ENCODE measurements around the gene SMG1. TPM values are rescaled to one million over a fixed set of nuclear protein-coding genes. Genes with fewer than 3 reads are reported as not detected.

SMG1 gene
- total and polyA plus RNA-seq, 2 of the 13 experiments (the other 11 are each of a cell fraction or from before 2014, with no cell fraction given): 48.7 to 53.7 TPM

DNA sequence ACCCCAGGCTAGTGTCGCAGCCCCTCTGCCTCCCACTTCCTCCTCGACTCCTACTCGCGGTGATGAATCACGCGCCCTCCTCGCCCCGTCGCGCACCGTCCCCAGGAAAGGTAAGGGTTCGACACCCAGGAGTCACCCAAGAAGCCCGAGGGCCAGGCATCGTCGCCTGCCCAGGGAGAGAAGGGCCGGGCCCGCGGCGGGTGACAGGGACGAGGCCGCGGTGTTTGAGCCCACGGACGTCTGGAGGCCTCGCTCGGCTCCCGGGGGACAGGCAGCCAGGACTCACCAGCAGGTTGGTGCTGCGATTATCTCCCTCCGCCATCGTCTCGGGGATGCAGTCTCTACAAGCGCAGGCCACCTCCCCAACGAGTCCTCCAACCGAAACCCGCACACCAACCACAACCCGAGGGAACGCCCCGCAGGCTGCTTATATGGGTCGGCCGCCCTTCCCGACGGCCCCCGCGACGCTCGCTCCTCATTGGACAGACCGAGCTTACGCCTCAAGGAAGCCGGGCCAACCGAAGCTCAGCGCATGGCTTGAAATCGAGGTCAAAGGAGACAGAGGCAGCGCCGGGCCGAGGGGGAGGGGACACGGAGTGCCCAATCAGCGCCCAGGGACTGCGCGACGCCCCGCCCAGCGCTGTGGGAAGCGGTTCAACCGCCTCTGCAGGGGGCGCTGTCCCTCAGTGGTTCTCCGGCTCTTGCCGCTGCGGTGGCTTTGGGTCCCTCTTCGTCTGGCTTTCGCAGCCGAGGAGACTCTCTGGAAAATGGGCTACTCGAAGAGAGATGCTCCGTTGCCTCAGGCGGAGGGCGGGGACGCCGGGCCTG is 124.8 kb downstream of the SMG1 start, which contains the start of gene ARL6IP1 (continued):
- TF ChIP-seq, protein P1, sequence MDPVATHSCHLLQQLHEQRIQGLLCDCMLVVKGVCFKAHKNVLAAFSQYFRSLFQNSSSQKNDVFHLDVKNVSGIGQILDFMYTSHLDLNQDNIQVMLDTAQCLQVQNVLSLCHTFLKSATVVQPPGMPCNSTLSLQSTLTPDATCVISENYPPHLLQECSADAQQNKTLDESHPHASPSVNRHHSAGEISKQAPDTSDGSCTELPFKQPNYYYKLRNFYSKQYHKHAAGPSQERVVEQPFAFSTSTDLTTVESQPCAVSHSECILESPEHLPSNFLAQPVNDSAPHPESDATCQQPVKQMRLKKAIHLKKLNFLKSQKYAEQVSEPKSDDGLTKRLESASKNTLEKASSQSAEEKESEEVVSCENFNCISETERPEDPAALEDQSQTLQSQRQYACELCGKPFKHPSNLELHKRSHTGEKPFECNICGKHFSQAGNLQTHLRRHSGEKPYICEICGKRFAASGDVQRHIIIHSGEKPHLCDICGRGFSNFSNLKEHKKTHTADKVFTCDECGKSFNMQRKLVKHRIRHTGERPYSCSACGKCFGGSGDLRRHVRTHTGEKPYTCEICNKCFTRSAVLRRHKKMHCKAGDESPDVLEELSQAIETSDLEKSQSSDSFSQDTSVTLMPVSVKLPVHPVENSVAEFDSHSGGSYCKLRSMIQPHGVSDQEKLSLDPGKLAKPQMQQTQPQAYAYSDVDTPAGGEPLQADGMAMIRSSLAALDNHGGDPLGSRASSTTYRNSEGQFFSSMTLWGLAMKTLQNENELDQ (CRISPR knock-in tag; IDR thresholded peaks at IDR 0.05; ENCODE audit: borderline replicate concordance): peak; percentile 82; the same call in 1 of the 2 replicates
- TF ChIP-seq ZSCAN29 (CRISPR knock-in tag; conservative IDR thresholded peaks at IDR 0.05) (peak; percentile 96), SCMH1 (CRISPR knock-in tag; IDR thresholded peaks at IDR 0.05; ENCODE audit: borderline replicate concordance) (no peak), NPAS2 (CRISPR knock-in tag; IDR thresholded peaks at IDR 0.05; ENCODE audit: borderline replicate concordance) (no peak), GTF3A (CRISPR knock-in tag; conservative IDR thresholded peaks at IDR 0.05) (peak; percentile 99), ZNF263 (CRISPR knock-in tag; IDR thresholded peaks at IDR 0.05) (peak; percentile 53), ZNF557 (CRISPR knock-in tag; IDR thresholded peaks at IDR 0.05) (peak; percentile 89), ZSCAN31 (CRISPR knock-in tag; IDR thresholded peaks at IDR 0.05; ENCODE audit: low read depth) (peak; percentile 98), SMYD3 (CRISPR knock-in tag; IDR thresholded peaks at IDR 0.05) (peak; percentile 99), ZNF619 (CRISPR knock-in tag; IDR thresholded peaks at IDR 0.05) (peak; percentile 99), MIER2 (CRISPR knock-in tag; IDR thresholded peaks at IDR 0.05) (peak; percentile 87), TBL1XR1 (IDR thresholded peaks at IDR 0.05; ENCODE audit: borderline replicate concordance, low read length, partially characterized antibody) (peak; percentile 91), KAT8 (CRISPR knock-in tag; IDR thresholded peaks at IDR 0.05) (peak; percentile 96), PAF1 (CRISPR knock-in tag; IDR thresholded peaks at IDR 0.05) (no peak; the same call in 1 of the 2 replicates), HNRNPL (IDR thresholded peaks at IDR 0.05; ENCODE audit: low read depth, low read length) (peak; percentile 86; the same call in 1 of the 2 replicates), ZNF607 (CRISPR knock-in tag; IDR thresholded peaks at IDR 0.05; ENCODE audit: borderline replicate concordance) (peak; percentile 92; the same call in 1 of the 2 replicates), ZNF83 (CRISPR knock-in tag; IDR thresholded peaks at IDR 0.05; ENCODE audit: borderline replicate concordance) (peak; percentile 92; the same call in 1 of the 2 replicates), TRIM24 (CRISPR knock-in tag; IDR thresholded peaks at IDR 0.05) (0 out of 2 replicates have a peak, but pooled peaks have one; percentile 62), TARDBP (CRISPR knock-in tag; IDR thresholded peaks at IDR 0.05) (peak; percentile 99), CCDC6 (CRISPR knock-in tag; IDR thresholded peaks at IDR 0.05) (peak; percentile 99), SP2 (CRISPR knock-in tag; IDR thresholded peaks at IDR 0.05) (peak; percentile 88), RARA (CRISPR knock-in tag; IDR thresholded peaks at IDR 0.05) (peak; percentile 55; the same call in 1 of the 2 replicates)
- TF ChIP-seq, protein P2, sequence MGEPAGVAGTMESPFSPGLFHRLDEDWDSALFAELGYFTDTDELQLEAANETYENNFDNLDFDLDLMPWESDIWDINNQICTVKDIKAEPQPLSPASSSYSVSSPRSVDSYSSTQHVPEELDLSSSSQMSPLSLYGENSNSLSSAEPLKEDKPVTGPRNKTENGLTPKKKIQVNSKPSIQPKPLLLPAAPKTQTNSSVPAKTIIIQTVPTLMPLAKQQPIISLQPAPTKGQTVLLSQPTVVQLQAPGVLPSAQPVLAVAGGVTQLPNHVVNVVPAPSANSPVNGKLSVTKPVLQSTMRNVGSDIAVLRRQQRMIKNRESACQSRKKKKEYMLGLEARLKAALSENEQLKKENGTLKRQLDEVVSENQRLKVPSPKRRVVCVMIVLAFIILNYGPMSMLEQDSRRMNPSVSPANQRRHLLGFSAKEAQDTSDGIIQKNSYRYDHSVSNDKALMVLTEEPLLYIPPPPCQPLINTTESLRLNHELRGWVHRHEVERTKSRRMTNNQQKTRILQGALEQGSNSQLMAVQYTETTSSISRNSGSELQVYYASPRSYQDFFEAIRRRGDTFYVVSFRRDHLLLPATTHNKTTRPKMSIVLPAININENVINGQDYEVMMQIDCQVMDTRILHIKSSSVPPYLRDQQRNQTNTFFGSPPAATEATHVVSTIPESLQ (CRISPR knock-in tag; conservative IDR thresholded peaks at IDR 0.05): peak; percentile 96
- TF ChIP-seq, protein P3, sequence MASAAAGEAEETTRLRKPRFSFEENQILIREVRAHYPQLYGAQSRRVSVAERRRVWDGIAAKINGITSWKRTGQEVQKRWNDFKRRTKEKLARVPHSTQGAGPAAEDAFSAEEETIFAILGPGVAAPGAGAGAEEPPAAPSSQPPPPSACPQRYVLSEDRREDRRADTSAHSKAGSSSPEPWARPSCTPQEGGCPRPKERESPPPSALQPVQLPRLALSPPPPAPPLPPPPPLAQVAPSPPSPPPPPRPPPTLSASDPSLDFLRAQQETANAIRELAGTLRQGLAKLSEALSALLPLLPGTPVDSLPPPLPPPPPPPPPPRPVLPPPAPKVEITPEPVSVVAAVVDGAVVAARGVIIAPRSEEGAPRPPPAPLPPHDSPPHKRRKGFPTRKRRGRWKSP (CRISPR knock-in tag; IDR thresholded peaks at IDR 0.05): peak; percentile 97
